ENCODE measurements around the gene PCOLCE2. TPM values are rescaled to one million over a fixed set of nuclear protein-coding genes. Genes with fewer than 3 reads are reported as not detected.

The PCOLCE2 gene
- total RNA-seq, 8 experiments from 2014 or later, result 1.0 to 120 (median 9.6) TPM

DNA sequence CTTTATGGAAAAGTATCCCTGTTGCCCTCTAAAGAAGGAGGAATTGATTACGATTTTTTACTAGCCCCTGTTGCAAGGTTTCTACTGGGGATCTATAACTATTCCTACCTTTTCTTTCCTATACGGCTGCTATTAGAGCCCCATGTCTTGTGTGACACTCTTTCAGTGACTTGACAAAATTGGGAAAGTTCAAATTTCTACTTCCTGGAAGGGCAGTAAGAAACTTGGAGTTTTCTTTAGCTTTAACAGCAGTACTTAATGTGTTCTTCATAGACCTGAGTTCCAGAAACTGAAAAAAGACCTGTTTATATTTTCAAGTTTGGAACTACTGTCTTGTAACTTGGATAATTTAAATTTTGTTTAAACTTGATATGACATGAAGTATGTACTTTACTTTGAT lies 110.3 kb downstream of the PCOLCE2 start:
- in situ Hi-C loops (cut with MboI; ENCODE audit: low pct_unique_long_range_greater_than_20kb in 2 of 9, low sequenced_read_pairs in 9 of 9, unreplicated experiment in 9 of 9), result no loop called here
- ATAC-seq (replicated peaks in 6 of 8), result no peak
- 58 to 100% (median 82%) methylated on average over 1 to 2 of the region's 2 CpGs for WGBS, 10 experiments

DNA sequence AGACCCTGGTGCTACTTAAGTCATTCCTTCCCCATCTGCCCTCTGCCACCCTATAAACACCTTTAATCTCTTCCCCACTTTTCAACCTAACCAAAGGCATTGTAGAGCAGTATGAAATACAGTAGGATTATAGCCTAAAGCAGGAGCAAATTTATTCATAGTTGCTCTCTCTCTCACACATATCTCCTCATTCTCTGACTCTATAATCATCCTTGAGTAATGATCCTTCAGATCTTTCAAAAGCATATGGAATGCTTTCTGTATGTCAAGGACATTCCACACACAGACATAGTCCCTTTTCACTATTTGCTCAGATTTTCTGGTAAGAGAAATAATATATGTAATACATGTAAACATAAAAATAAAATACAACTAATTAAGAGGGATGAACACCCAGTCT lies 111.0 kb downstream of the PCOLCE2 start:
- no peak overlapping the region for H3K4me3 ChIP-seq
- H3K27ac ChIP-seq, result no peak overlapping the region
- in situ Hi-C loops (cut with MboI; ENCODE audit: low pct_unique_long_range_greater_than_20kb in 2 of 9, low sequenced_read_pairs in 9 of 9, unreplicated experiment in 9 of 9), result no loop called here
- no peak for ATAC-seq (replicated peaks in 6 of 8)
- no peaks in the 10 kb centered on the region for H3K4me1 ChIP-seq (replicated peaks in 1 of 2)

More for the DNA sequence above, 110.3 kb downstream of the PCOLCE2 start:
- Histone ChIP-seq H3K4me3 (no peak overlapping the region), H3K4me1 (replicated peaks in 1 of 2) (no peaks in the 10 kb centered on the region), H3K27ac (no peak overlapping the region)

DNA sequence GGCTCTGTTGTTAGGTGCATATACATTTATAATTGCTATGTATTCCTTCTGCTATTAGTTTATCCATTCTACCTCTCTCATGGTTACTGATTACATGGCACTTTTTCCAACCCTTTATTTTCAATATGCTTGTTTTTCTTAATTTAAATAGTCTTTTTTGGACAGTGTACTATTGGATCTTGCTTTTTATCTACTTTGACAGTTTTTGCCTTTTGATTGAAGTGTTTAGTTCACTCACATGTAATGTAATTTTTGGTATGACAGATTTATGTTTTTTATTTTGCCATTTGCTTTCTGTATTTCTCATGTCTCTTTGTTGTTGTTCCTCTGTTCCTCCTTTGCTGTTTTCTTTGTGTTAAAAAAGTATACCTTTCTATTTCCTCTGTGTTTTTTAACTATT lies 120.5 kb downstream of the PCOLCE2 start:
- in situ Hi-C loops (cut with MboI; ENCODE audit: low pct_unique_long_range_greater_than_20kb in 2 of 9, low sequenced_read_pairs in 9 of 9, unreplicated experiment in 9 of 9), result no loop called here
- H3K4me1 ChIP-seq (replicated peaks in 1 of 2), result no peaks in the 10 kb centered on the region
- no peak overlapping the region for H3K4me3 ChIP-seq
- ATAC-seq (replicated peaks in 6 of 8), result no peak
- no peak overlapping the region for H3K27ac ChIP-seq

Other genes with a start within 250 kb of the PCOLCE2 start
- 10 to 100 TPM in 7 of 8 experiments, 1 to 10 TPM in 1; 7.8 to 31.1 (median 19.6) TPM for gene TRPC1, start 165.0 kb downstream of the PCOLCE2 start, total RNA-seq
- 1 to 10 TPM in 6 of 8 experiments, under 1 TPM in 2; 0.36 to 4.0 (median 2.0) TPM for gene PAQR9, start 74.6 kb upstream of the PCOLCE2 start, total RNA-seq
- gene U2SURP, start 112.5 kb upstream of the PCOLCE2 start, total RNA-seq, result 100 to 1,000 TPM in 2 of 8 experiments, 10 to 100 TPM in 6; 57.0 to 176 (median 81.6) TPM
- 10 to 100 TPM in 3 of 8 experiments, 1 to 10 TPM in 5; 4.2 to 96.3 (median 6.8) TPM for gene CHST2, start 230.7 kb upstream of the PCOLCE2 start, total RNA-seq